Activated CD8-positive, alpha-beta T cell treated with anti-CD3 and anti-CD28 coated beads for 36 hours (primary cell): ENCODE data around the gene BMP8B. TPM values are rescaled to one million over a fixed set of nuclear protein-coding genes. Genes with fewer than 3 reads are reported as not detected.

Experiments
- ATAC-seq: fragments of 200-7000 bp; cut with Tn5 transposase; one replicate; pipeline ENCODE4 v1.10.0; 2021; ENCODE audit warnings: mild to moderate bottlenecking, moderate library complexity
- CTCF ChIA-PET: fragments of 350-600 bp; sonication (Branson Sonifier 250); formaldehyde crosslinking; loops from one replicate; lab custom pipeline; 2021; ENCODE audit warnings: antibody characterized with exemption; lab: Charles Lee
- POLR2A ChIA-PET: fragments of 350-600 bp; sonication (Branson Sonifier 250); formaldehyde crosslinking; loops from one replicate; lab custom pipeline; 2021; ENCODE audit warnings: antibody characterized with exemption; lab: Charles Lee
- DNase-seq: peaks from one replicate; pipeline ENCODE4 v3.0.0-alpha.2; 2020
- H3K27ac Mint-ChIP-seq: one replicate; pipeline ENCODE4 v1.8.0; 2021; ENCODE audit warnings: mild to moderate bottlenecking, mixed read lengths
- H3K27me3 Mint-ChIP-seq: one replicate; pipeline ENCODE4 v1.8.0; 2021; ENCODE audit warnings: mixed read lengths
- H3K36me3 Mint-ChIP-seq: one replicate; pipeline ENCODE4 v1.8.0; 2021; ENCODE audit warnings: low read depth, mixed read lengths
- H3K4me1 Mint-ChIP-seq: one replicate; pipeline ENCODE4 v1.8.0; 2021; ENCODE audit warnings: low read depth, mixed read lengths
- H3K4me3 Mint-ChIP-seq: one replicate; pipeline ENCODE4 v1.8.0; 2021; ENCODE audit warnings: mild to moderate bottlenecking, moderate library complexity, mixed read lengths
- H3K9me3 Mint-ChIP-seq: one replicate; pipeline ENCODE4 v1.8.0; 2021; ENCODE audit warnings: mixed read lengths
- intact Hi-C: fragments of 100-400 bp; cut with micrococcal nuclease; formaldehyde crosslinking; loops from one replicate; pipeline ENCODE4 v1.10.0; 2022
- total RNA-seq, 2 experiments: library from RNA; stranded (reverse); gene quantifications; one replicate each; pipeline ENCODE4 v1.2.3, GENCODE V29; 2021
- TF ChIP-seq, protein P1 (sequence below): fragments of 200-600 bp; IDR thresholded peaks from one replicate; pipeline ENCODE4 v1.8.0; 2022; ENCODE audit warnings: antibody characterized with exemption, mild to moderate bottlenecking

Gene BMP8B
- total RNA-seq, 2 experiments from 2014 or later: 0.36 to 0.51 TPM

DNA sequence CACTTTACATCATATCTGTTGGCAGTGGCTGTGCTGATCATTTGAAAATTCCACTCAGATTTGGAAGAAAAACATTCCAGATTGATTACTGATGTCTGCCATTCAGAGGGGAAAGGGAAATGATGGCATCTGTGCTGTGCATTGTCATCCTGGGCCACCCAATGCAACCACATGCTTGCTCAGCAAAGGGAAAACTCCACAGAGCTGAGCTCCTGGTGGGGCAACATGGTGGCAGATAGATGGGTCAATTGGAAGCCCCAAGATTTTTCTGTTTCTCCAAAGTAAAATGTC, 29.3 kb downstream of the BMP8B start:
- ChIA-PET CTCF (no interaction called here), POLR2A (no interaction called here)
- H3K27me3 Mint-ChIP-seq: no peaks in the 10 kb centered on the region
- H3K4me1 Mint-ChIP-seq: no peaks in the 10 kb centered on the region
- no peak for DNase-seq
- H3K36me3 Mint-ChIP-seq: peaks cover 18% of the 10 kb centered on the region
- no peak overlapping the region for H3K4me3 Mint-ChIP-seq
- TF ChIP-seq, protein P1, sequence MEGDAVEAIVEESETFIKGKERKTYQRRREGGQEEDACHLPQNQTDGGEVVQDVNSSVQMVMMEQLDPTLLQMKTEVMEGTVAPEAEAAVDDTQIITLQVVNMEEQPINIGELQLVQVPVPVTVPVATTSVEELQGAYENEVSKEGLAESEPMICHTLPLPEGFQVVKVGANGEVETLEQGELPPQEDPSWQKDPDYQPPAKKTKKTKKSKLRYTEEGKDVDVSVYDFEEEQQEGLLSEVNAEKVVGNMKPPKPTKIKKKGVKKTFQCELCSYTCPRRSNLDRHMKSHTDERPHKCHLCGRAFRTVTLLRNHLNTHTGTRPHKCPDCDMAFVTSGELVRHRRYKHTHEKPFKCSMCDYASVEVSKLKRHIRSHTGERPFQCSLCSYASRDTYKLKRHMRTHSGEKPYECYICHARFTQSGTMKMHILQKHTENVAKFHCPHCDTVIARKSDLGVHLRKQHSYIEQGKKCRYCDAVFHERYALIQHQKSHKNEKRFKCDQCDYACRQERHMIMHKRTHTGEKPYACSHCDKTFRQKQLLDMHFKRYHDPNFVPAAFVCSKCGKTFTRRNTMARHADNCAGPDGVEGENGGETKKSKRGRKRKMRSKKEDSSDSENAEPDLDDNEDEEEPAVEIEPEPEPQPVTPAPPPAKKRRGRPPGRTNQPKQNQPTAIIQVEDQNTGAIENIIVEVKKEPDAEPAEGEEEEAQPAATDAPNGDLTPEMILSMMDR: no peak
- ATAC-seq: no peak
- no peak overlapping the region for H3K27ac Mint-ChIP-seq
- intact Hi-C loops: no loop called here
- H3K9me3 Mint-ChIP-seq: no peaks in the 10 kb centered on the region

DNA sequence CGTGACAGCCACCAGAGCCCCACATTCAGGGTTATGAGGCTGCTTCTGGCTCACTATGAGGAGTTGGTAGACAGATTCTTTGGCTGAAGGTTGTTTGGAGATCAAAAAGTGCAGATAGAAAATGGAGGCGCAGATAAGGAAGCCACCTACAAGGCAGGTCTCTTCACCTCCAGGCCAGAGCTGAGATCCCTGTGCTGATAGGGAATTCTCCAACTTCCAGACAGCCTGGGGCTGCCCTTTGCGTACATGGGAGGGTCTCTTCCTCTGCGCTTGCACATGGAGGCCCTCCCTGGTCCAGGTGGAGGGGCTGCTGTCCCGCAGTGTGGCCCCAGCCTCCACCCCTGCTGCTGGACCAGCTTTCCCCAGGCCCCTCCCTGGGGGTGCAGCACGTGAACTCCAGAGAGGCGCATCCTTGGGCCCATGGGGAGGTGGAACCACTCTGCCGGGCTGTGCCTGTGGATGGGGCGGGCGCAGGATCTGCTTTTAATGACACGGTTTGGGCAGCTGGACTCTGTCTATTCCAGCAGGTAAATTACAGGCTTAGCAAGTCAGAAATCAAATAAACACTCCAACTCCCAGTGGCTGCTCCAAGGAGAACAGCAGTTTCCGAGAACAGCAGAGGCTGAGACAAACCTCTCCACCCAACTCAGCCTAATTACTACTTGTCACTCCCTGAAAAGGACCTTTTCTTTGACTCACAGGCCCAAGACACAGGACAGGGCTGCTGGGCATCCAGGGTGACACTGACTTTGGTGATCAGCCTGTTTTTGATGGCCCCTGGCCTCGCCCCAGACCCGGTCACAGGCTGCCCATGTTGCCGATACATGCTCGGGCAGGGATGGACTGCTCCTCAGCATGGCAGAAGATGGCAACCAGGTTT, 29.9 kb downstream of the BMP8B start:
- TF ChIP-seq, protein P1: no peak
- H3K36me3 Mint-ChIP-seq: peaks cover 20% of the 10 kb centered on the region
- no peak for DNase-seq
- H3K9me3 Mint-ChIP-seq: no peaks in the 10 kb centered on the region
- ChIA-PET CTCF (no interaction called here), POLR2A (no interaction called here)
- no peaks in the 10 kb centered on the region for H3K27me3 Mint-ChIP-seq
- H3K27ac Mint-ChIP-seq: no peak overlapping the region
- H3K4me3 Mint-ChIP-seq: no peak overlapping the region
- intact Hi-C loops: no loop called here
- no peaks in the 10 kb centered on the region for H3K4me1 Mint-ChIP-seq
- ATAC-seq: no peak

DNA sequence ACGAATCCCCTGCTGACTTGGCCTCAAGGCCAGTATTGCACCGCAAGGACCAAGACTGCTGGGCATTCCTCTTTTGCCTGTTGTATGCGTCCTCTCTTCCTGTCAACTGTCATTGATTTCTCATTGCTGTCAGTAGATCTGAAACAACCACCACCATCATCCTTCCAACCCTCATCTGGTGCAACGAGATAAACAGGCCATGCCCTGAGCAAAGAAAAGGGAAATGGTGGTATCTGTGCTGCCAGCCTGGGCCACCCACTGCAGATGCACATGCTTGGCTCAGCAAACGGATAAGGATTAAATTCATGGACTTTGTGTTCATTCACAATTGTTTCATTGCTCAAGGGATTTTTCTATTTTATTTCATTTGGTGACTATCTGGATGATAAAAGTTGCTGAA, 31.2 kb downstream of the BMP8B start:
- ChIA-PET POLR2A (no interaction called here), CTCF (no interaction called here)
- DNase-seq: no peak
- H3K4me1 Mint-ChIP-seq: no peaks in the 10 kb centered on the region
- TF ChIP-seq, protein P1: no peak
- ATAC-seq: no peak
- no peaks in the 10 kb centered on the region for H3K27me3 Mint-ChIP-seq
- H3K4me3 Mint-ChIP-seq: no peak overlapping the region
- H3K9me3 Mint-ChIP-seq: no peaks in the 10 kb centered on the region
- H3K36me3 Mint-ChIP-seq: peaks cover 29% of the 10 kb centered on the region
- intact Hi-C loops: no loop called here
- no peak overlapping the region for H3K27ac Mint-ChIP-seq

DNA sequence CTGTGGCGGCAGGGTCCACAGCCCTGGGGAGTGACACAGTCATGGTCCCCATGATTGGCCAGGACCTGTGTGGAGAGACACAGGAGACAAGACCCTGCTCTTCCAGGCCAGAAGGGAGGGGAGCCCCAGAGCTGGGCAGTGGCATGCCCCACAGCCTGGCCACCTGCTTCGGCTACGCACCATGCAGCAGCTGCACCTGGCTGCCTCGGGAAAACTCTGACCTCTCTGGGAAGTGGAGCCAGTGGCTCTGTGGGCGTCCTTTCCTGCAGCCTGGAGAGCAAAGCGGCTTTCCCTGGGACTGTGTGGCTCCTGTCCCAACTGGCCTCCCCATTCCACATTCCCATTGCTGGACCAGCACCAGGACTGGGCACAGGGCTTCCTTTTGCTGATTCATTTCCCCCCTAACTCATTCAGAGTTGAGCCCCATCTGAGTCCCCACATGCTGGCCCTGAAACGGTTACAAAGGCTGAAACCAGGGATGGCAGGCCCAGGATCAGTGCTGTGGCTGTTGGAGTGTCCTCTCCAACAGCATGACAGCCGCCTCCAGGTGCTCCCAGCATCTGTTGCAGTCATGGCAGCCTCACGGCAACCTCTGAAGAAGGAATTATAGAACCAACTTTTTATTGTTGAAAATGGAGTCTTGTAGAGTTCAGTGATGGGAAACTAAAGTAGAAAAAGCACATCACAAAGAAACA, 32.6 kb downstream of the BMP8B start:
- intact Hi-C loops: no loop called here
- POLR2A ChIA-PET: interaction anchor here (4.3 kb wide), 1 partner anchor 16 kb away, joined by 15 read pairs; the partner anchor contains the start of gene PPIE
- no peak for ATAC-seq

More for the DNA sequence above, 32.6 kb downstream of the BMP8B start:
- Mint-ChIP-seq H3K27me3 (no peaks in the 10 kb centered on the region), H3K4me3 (no peak overlapping the region), H3K36me3 (peaks cover 40% of the 10 kb centered on the region), H3K27ac (peak overlapping the region; percentile 64), H3K9me3 (no peaks in the 10 kb centered on the region), H3K4me1 (no peaks in the 10 kb centered on the region)
- CTCF ChIA-PET: no interaction called here
- DNase-seq: no peak
- TF ChIP-seq, protein P1: no peak
